Adipocyte (in vitro differentiated cells): ENCODE results near the gene ELANE.

Experiments
- DNase-seq: peaks from one replicate; pipeline ENCODE4 v3.0.0-alpha.2; 2015; ENCODE audit warnings: low read depth
- H3K27me3 ChIP-seq: replicated peaks from 2 replicates; pipeline ENCODE4 v1.7.0; 2013; ENCODE audit warnings: mild to moderate bottlenecking, low read length, moderate library complexity; ENCODE audit not compliant: control insufficient read depth, insufficient read depth
- H3K36me3 ChIP-seq: 2 replicates; pipeline ENCODE4 v1.7.0; 2013; ENCODE audit warnings: low read length, mild to moderate bottlenecking, moderate library complexity; ENCODE audit not compliant: control insufficient read depth, insufficient read depth, severe bottlenecking
- H3K4me1 ChIP-seq: 2 replicates; pipeline ENCODE4 v1.7.0; 2013; ENCODE audit warnings: mild to moderate bottlenecking, low read length, moderate library complexity; ENCODE audit not compliant: control insufficient read depth, insufficient read depth
- H3K4me3 ChIP-seq: 2 replicates; pipeline ENCODE4 v1.7.0; 2013; ENCODE audit warnings: mild to moderate bottlenecking, low read length, moderate library complexity
- H3K9ac ChIP-seq: 2 replicates; pipeline ENCODE4 v1.7.0; 2013; ENCODE audit warnings: mild to moderate bottlenecking, low read length, moderate library complexity
- H3K9me3 ChIP-seq: 2 replicates; pipeline ENCODE4 v1.7.0; 2013; ENCODE audit warnings: mild to moderate bottlenecking, low read length, moderate library complexity; ENCODE audit not compliant: control insufficient read depth

ELANE gene

GRCh38 chr19:858868-859843, 7.1 kb downstream of the ELANE start, which contains the start of gene CFD:
TSS of gene CFD (plus strand) at chr19:859664. CDS start at chr19:859690, 26 bp downstream.
- no peaks in the 10 kb centered on the region for H3K27me3 ChIP-seq
- peaks cover 13% of the 10 kb centered on the region for H3K36me3 ChIP-seq
- no peaks in the 10 kb centered on the region for H3K9me3 ChIP-seq
- peak within 1 kb of the TSS; percentile 90 for H3K4me3 ChIP-seq
- peak; percentile 54 for DNase-seq
- peak within 1 kb of the TSS; percentile 99 for H3K9ac ChIP-seq
- H3K4me1 ChIP-seq: peaks cover 7% of the 10 kb centered on the region

- Histone ChIP-seq H3K36me3 (peaks cover 14% of the 10 kb centered on the region), H3K4me1 (peaks cover 7% of the 10 kb centered on the region), H3K27me3 (no peaks in the 10 kb centered on the region), H3K9me3 (no peaks in the 10 kb centered on the region), H3K9ac (peak overlapping the region; percentile 99), H3K4me3 (peak overlapping the region; percentile 90)
- DNase-seq: no peak
Measured at GRCh38 chr19:861141-861755, 9.1 kb downstream of the ELANE start.

GRCh38 chr19:861756-862580, 9.9 kb downstream of the ELANE start:
- peak overlapping the region; percentile 69 for H3K4me3 ChIP-seq
- peaks cover 14% of the 10 kb centered on the region for H3K36me3 ChIP-seq
- H3K4me1 ChIP-seq: peaks cover 7% of the 10 kb centered on the region
- DNase-seq: peak; percentile 74
- H3K27me3 ChIP-seq: no peaks in the 10 kb centered on the region
- H3K9me3 ChIP-seq: no peaks in the 10 kb centered on the region
- H3K9ac ChIP-seq: peak overlapping the region; percentile 60

GRCh38 chr19:862581-863314, 10.6 kb downstream of the ELANE start:
- H3K36me3 ChIP-seq: peaks cover 14% of the 10 kb centered on the region
- peaks cover 7% of the 10 kb centered on the region for H3K4me1 ChIP-seq
- no peaks in the 10 kb centered on the region for H3K9me3 ChIP-seq
- H3K27me3 ChIP-seq: no peaks in the 10 kb centered on the region
- peak; percentile 60 for DNase-seq
- no peak overlapping the region for H3K9ac ChIP-seq
- no peak overlapping the region for H3K4me3 ChIP-seq

- H3K36me3 ChIP-seq: peaks cover 14% of the 10 kb centered on the region
- no peaks in the 10 kb centered on the region for H3K9me3 ChIP-seq
- H3K4me1 ChIP-seq: peaks cover 7% of the 10 kb centered on the region
- H3K9ac ChIP-seq: no peak overlapping the region
- H3K4me3 ChIP-seq: no peak overlapping the region
- no peaks in the 10 kb centered on the region for H3K27me3 ChIP-seq
- DNase-seq: no peak
Measured at GRCh38 chr19:863315-863620, 11.2 kb downstream of the ELANE start.

GRCh38 chr19:866769-867300, 14.7 kb downstream of the ELANE start:
- H3K9ac ChIP-seq: no peak overlapping the region
- peaks cover 14% of the 10 kb centered on the region for H3K36me3 ChIP-seq
- H3K4me3 ChIP-seq: no peak overlapping the region
- DNase-seq: no peak
- no peaks in the 10 kb centered on the region for H3K27me3 ChIP-seq
- H3K4me1 ChIP-seq: peaks cover 20% of the 10 kb centered on the region
- no peaks in the 10 kb centered on the region for H3K9me3 ChIP-seq

- Histone ChIP-seq H3K36me3 (peaks cover 14% of the 10 kb centered on the region), H3K9me3 (no peaks in the 10 kb centered on the region), H3K27me3 (no peaks in the 10 kb centered on the region), H3K4me3 (no peak overlapping the region), H3K9ac (no peak overlapping the region), H3K4me1 (peaks cover 23% of the 10 kb centered on the region)
- DNase-seq: no peak
Measured at GRCh38 chr19:867301-867793, 15.2 kb downstream of the ELANE start.

GRCh38 chr19:867855-868457, 15.9 kb downstream of the ELANE start:
- Histone ChIP-seq H3K27me3 (no peaks in the 10 kb centered on the region), H3K9ac (no peak overlapping the region), H3K4me1 (peaks cover 23% of the 10 kb centered on the region), H3K36me3 (peaks cover 11% of the 10 kb centered on the region), H3K9me3 (no peaks in the 10 kb centered on the region), H3K4me3 (no peak overlapping the region)
- no peak for DNase-seq

GRCh38 chr19:868458-869244, 16.5 kb downstream of the ELANE start:
- peaks cover 6% of the 10 kb centered on the region for H3K36me3 ChIP-seq
- no peak for DNase-seq

More at GRCh38 chr19:868458-869244, 16.5 kb downstream of the ELANE start:
- Histone ChIP-seq H3K4me3 (no peak overlapping the region), H3K9me3 (no peaks in the 10 kb centered on the region), H3K27me3 (no peaks in the 10 kb centered on the region), H3K4me1 (peaks cover 23% of the 10 kb centered on the region), H3K9ac (peak overlapping the region; percentile 55)
